HG03025 (cell line): Measurements from ENCODE around the gene CHRM4.
A peak's percentile ranks its signal among the peaks of the same experiment; 100 is the strongest.

Source experiments
- ATAC-seq: cut with Tn5 transposase; IDR thresholded peaks from one replicate; pipeline ENCODE4 v1.9.1; 2021; ENCODE audit warnings: mild to moderate bottlenecking, moderate library complexity; ENCODE audit not compliant: unreplicated experiment, low FRiP score

The CHRM4 gene

GRCh38 chr11:46404476-46405017 is 13.0 kb upstream of the CHRM4 start:
- no peak for ATAC-seq

GRCh38 chr11:46402957-46403902 is 11.7 kb upstream of the CHRM4 start:
- no peak for ATAC-seq

GRCh38 chr11:46397526-46397925 is 6.0 kb upstream of the CHRM4 start:
- ATAC-seq = no peak

- no peak for ATAC-seq
These were observed 2.2 kb upstream of the CHRM4 start for GRCh38 chr11:46393759-46394158.

GRCh38 chr11:46393231-46393616 is 1.6 kb upstream of the CHRM4 start:
- ATAC-seq = no peak

- ATAC-seq = peak; percentile 48
These were observed 1.1 kb upstream of the CHRM4 start for GRCh38 chr11:46392421-46393230.

- no peak for ATAC-seq
These were observed 394 bp downstream of the CHRM4 start for GRCh38 chr11:46391186-46391577.

- ATAC-seq = no peak
These were observed 1.0 kb downstream of the CHRM4 start for GRCh38 chr11:46390331-46391171.

- ATAC-seq = no peak
These were observed 1.9 kb downstream of the CHRM4 start for GRCh38 chr11:46389450-46390330.

GRCh38 chr11:46388619-46389449 is 2.7 kb downstream of the CHRM4 start:
- ATAC-seq = no peak

- no peak for ATAC-seq
These were observed 3.5 kb downstream of the CHRM4 start for GRCh38 chr11:46387919-46388618.

- no peak for ATAC-seq
These were observed 4.1 kb downstream of the CHRM4 start for GRCh38 chr11:46387456-46387855.

GRCh38 chr11:46386674-46387073 is 4.9 kb downstream of the CHRM4 start:
- no peak for ATAC-seq

GRCh38 chr11:46386005-46386578 is 5.5 kb downstream of the CHRM4 start:
- ATAC-seq = no peak

- no peak for ATAC-seq
These were observed 6.2 kb downstream of the CHRM4 start for GRCh38 chr11:46385169-46386004.

GRCh38 chr11:46383974-46384701 is 7.4 kb downstream of the CHRM4 start:
- no peak for ATAC-seq
